Sigmoid colon (tissue), 4 donors: Measurements from ENCODE around the gene LDLRAD3.

Source experiments
- CTCF ChIP-seq, 4 experiments: fragments of 450-650 bp in 3 of 4; fragments of 200-600 bp in 1 of 4; IDR thresholded peaks; one replicate each; pipeline ENCODE4 v1.5.1; 2016 to 2019; ENCODE audit warnings: antibody characterized with exemption in 4 of 4, mild to moderate bottlenecking in 3 of 4, moderate library complexity in 2 of 4
- EP300 ChIP-seq, 4 donors: sonication (generic); formaldehyde crosslinking; IDR thresholded peaks; one replicate each; pipeline ENCODE4 v1.6.1; 2017; ENCODE audit warnings: antibody characterized with exemption in 4 of 4

DNA sequence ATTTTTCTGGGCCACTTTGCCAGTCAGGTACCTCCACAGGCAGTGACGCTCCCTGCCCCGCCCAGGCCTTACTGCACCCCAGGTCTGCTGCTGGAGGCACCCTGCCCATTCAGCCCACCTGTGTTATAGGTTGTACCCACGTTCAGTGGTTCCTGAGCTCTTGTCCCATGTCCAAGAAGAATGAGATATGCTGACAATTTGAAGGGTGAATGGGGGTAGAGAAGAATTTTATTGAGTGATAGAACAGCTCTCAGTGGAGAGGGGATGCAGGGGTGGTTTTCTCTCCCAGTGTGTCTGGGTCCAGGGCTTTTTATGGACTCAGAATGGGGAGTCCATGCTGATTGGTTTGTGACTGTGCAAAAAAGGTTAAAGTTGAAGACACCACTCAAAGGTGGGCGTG lies 149.7 kb downstream of the LDLRAD3 start:
- TF ChIP-seq CTCF (IDR thresholded peaks at IDR 0.05) = no peak
- TF ChIP-seq EP300 (IDR thresholded peaks at IDR 0.05) = no peak
